Natural killer cell (primary cell): ENCODE data around the gene TMEM30A. TPM values are rescaled to one million over a fixed set of nuclear protein-coding genes. Genes with fewer than 3 reads are reported as not detected.
A peak's percentile ranks its signal among the peaks of the same experiment; 100 is the strongest.

Experiments used
- ATAC-seq, 3 donors: fragments of 150-1000 bp in 2 of 3; fragments of 200-7000 bp in 1 of 3; cut with Tn5 transposase; 1 replicate in 1 of 3; 2 replicates in 2 of 3; pipeline ENCODE4 v1.10.0; 2021; ENCODE audit warnings: mild to moderate bottlenecking in 2 of 3, moderate library complexity in 2 of 3
- DNase-seq, 2 donors: peaks; one replicate each; pipeline versions ENCODE4 v3.0.0 to v3.0.0-alpha.2; 2013 to 2021; ENCODE audit warnings: mixed read lengths in 1 of 2
- H3K27ac ChIP-seq: one replicate; pipeline ENCODE4 v1.5.1; 2013; ENCODE audit warnings: mild to moderate bottlenecking, low read length
- H3K27me3 ChIP-seq: one replicate; pipeline ENCODE4 v1.6.1; 2013; ENCODE audit warnings: low read length; ENCODE audit not compliant: control insufficient read depth, insufficient read depth
- H3K36me3 ChIP-seq: one replicate; pipeline ENCODE4 v1.6.1; 2013; ENCODE audit warnings: low read length; ENCODE audit not compliant: control insufficient read depth, insufficient read depth
- H3K4me1 ChIP-seq: one replicate; pipeline ENCODE4 v1.6.1; 2013; ENCODE audit warnings: low read length; ENCODE audit not compliant: control insufficient read depth, insufficient read depth
- H3K4me3 ChIP-seq: one replicate; pipeline ENCODE4 v1.5.1; 2013; ENCODE audit warnings: low read length
- H3K9me3 ChIP-seq: one replicate; pipeline ENCODE4 v1.6.1; 2013; ENCODE audit warnings: low read length; ENCODE audit not compliant: control insufficient read depth, insufficient read depth
- H3K27ac Mint-ChIP-seq, 2 donors: one replicate each; pipeline ENCODE4 v1.8.0; 2022; ENCODE audit warnings: mild to moderate bottlenecking in 2 of 2, mixed read lengths in 2 of 2, moderate library complexity in 1 of 2
- H3K27me3 Mint-ChIP-seq, 2 donors: one replicate each; pipeline ENCODE4 v1.8.0; 2022; ENCODE audit warnings: low read depth in 2 of 2, mixed read lengths in 2 of 2
- H3K36me3 Mint-ChIP-seq: one replicate; pipeline ENCODE4 v1.8.0; 2022; ENCODE audit warnings: mixed read lengths
- H3K4me1 Mint-ChIP-seq, 2 donors: one replicate each; pipeline ENCODE4 v1.8.0; 2022; ENCODE audit warnings: mixed read lengths in 2 of 2
- H3K4me3 Mint-ChIP-seq: one replicate; pipeline ENCODE4 v1.8.0; 2022; ENCODE audit warnings: mild to moderate bottlenecking, moderate library complexity, mixed read lengths
- H3K9me3 Mint-ChIP-seq, 2 donors: one replicate each; pipeline ENCODE4 v1.8.0; 2022; ENCODE audit warnings: mixed read lengths in 2 of 2
- CTCF ChIP-seq: fragments of 200-600 bp; IDR thresholded peaks from one replicate; pipeline ENCODE4 v1.8.0; 2022; ENCODE audit warnings: antibody characterized with exemption
- WGBS: methylation state at CpG from one replicate; pipeline ENCODE4 v1.1.7; 2013; ENCODE audit warnings: missing lambda C conversion rate; ENCODE audit not compliant: insufficient coverage; 5-methylcytosine and 5-hydroxymethylcytosine counted together
- intact Hi-C: fragments of 100-400 bp; cut with micrococcal nuclease; formaldehyde crosslinking; loops from one replicate; pipeline ENCODE4 v1.14.2; 2022
- total RNA-seq, 4 donors: library from RNA; stranded (reverse); fragments of 120-200 nt in 1 of 4; gene quantifications; one replicate each; pipeline versions ENCODE4 v1.2.3 to v1.2.4, GENCODE V29; 2013 to 2022

TMEM30A gene
- total RNA-seq, 3 donors from 2014 or later (not counting 1 experiment from before 2014, with no cell fraction given), result 43.8 to 72.0 (median 60.7) TPM

DNA sequence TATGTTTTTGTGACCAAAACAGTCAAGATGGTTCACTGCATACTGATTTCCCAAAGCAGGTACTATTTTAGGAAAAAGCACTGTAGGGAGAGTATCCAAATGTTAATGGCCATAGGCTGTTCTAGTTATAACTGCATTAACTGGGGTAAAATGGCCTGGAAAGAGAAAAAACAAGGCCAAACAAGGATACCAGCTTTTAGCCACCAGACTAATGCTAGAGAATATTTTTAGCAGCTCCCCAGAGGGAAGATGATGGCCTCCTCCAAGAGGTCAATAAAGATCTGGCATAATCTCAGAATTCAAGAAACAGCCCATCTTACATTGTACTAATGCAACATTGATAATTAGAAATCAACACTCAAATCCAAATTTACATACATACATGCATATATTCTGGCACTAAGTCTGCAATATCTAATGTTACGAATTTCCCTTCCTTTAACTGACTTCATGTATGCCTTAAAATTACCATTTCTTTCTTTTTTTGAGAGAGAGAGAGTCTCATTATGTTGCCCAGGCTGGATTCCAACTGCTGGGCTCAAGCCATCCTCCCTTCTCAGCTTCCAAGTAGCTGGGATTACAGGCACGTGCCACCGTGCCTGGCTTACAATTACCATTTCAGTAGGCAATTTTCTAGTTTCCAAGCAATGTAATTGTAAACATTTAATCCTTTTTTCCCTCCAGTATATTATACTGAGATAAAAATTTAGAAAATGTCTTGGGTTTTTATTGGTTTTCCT, 50.3 kb downstream of the TMEM30A start:
- Histone ChIP-seq H3K4me1 (no peaks in the 10 kb centered on the region), H3K9me3 (no peaks in the 10 kb centered on the region), H3K27me3 (no peaks in the 10 kb centered on the region), H3K27ac (no peak overlapping the region), H3K36me3 (peaks cover 24% of the 10 kb centered on the region), H3K4me3 (no peak overlapping the region)
- ATAC-seq (no peak), DNase-seq (no peak)
- H3K27ac Mint-ChIP-seq, result no peak overlapping the region
- H3K9me3 Mint-ChIP-seq, result no peaks in the 10 kb centered on the region
- intact Hi-C loops, result no loop called here
- no peak for TF ChIP-seq CTCF
- WGBS, result 100% methylated on average over 1 of the region's 3 CpGs
- H3K4me1 Mint-ChIP-seq, result no peaks in the 10 kb centered on the region
- H3K27me3 Mint-ChIP-seq, result peaks cover 0 to 3% of the 10 kb centered on the region in 2 donors
- H3K36me3 Mint-ChIP-seq, result no peaks in the 10 kb centered on the region
- no peak overlapping the region for H3K4me3 Mint-ChIP-seq

DNA sequence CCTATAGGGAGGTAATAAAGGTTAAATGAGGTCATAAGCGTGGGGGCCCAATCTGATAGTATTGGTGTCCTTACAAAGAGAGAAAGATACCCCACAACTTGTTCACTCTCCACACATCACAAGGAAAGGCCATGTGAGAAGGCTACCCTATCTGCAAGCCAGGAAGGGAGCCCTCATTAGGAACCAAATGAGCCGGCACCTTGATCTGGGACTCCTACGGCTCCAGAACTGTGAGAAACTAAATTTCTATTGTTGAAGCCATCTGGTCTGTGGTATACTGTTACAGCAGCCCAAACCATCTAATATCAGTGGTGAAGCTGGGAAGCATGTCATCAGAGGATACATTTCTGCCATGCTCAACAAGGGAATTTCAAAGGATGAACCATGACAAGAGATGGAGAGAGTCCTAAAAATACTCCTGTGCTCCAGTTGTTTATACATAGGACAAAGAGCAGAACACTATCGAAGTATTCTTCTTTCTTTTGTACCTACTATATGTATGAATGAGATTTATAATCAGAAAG, 51.4 kb downstream of the TMEM30A start:
- no peaks in the 10 kb centered on the region for H3K4me1 Mint-ChIP-seq
- no peaks in the 10 kb centered on the region for H3K36me3 Mint-ChIP-seq
- intact Hi-C loops, result no loop called here
- DNase-seq (no peak), ATAC-seq (no peak)
- no peaks in the 10 kb centered on the region for H3K9me3 Mint-ChIP-seq
- 94% methylated on average over 2 of the region's 4 CpGs for WGBS
- Histone ChIP-seq H3K4me3 (no peak overlapping the region), H3K27me3 (no peaks in the 10 kb centered on the region), H3K9me3 (no peaks in the 10 kb centered on the region), H3K36me3 (peaks cover 19% of the 10 kb centered on the region), H3K4me1 (no peaks in the 10 kb centered on the region), H3K27ac (no peak overlapping the region)
- H3K4me3 Mint-ChIP-seq, result no peak overlapping the region
- no peak for TF ChIP-seq CTCF
- H3K27me3 Mint-ChIP-seq, result peaks cover 0 to 3% of the 10 kb centered on the region in 2 donors
- no peak overlapping the region for H3K27ac Mint-ChIP-seq

DNA sequence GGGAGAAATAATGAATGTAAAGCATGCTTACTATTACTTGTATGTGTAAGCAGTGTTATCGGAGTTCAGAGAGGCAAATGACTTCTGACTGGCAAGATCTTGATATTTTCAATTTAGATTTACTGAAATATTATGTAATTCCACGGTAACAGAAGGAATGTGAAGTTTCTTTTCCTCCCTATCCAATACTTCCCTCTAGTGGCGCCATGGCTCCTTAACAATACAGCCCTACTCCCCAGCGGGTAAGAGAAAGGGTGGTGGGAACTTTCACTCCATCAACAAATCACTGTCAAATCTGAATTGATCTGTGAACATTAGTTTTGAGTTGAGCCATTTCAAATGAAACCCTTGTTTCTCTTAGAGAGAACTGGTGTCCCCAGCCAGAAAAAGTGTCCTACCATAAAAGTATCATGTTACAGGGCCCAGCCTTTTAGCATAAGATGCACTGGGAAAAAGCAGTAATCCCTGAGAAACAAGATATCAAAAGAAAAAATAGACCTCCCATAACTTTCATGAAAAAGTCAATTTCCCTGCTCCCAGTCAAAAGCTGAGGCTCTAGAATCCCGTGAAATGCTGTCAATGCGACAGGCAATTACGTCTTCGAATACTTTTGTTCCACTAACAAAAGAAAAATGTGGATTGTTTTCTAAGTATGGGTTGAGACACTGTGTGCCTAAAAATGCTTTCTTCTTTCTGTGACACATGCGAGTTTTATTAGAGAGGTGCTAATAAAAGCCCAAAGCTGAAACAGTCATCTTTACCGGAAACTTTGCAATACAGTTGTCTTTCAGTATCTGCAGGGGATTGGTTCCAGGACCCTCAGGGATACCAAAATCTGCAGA, 53.9 kb downstream of the TMEM30A start:
- Mint-ChIP-seq H3K9me3 (no peaks in the 10 kb centered on the region), H3K27ac (no peak overlapping the region), H3K27me3 (peaks cover 11 to 13% of the 10 kb centered on the region in 2 donors), H3K4me1 (no peaks in the 10 kb centered on the region), H3K4me3 (no peak overlapping the region), H3K36me3 (no peaks in the 10 kb centered on the region)
- no peaks in the 10 kb centered on the region for H3K9me3 ChIP-seq
- no peaks in the 10 kb centered on the region for H3K4me1 ChIP-seq
- H3K4me3 ChIP-seq, result no peak overlapping the region
- WGBS, result 91% methylated on average over 6 of the region's 10 CpGs
- no peak for TF ChIP-seq CTCF
- no peaks in the 10 kb centered on the region for H3K36me3 ChIP-seq
- DNase-seq, result peak in 1 of 2 donors; percentile 9
- no peaks in the 10 kb centered on the region for H3K27me3 ChIP-seq
- no peak for ATAC-seq
- H3K27ac ChIP-seq, result no peak overlapping the region
- intact Hi-C loops, result no loop called here
